Breast epithelium (tissue), 3 donors: Measurements from ENCODE around the gene LUZP1.

Source experiments
- POLR2AphosphoS5 ChIP-seq, 3 donors: sonication (generic); formaldehyde crosslinking; IDR thresholded peaks; one replicate each; pipeline ENCODE4 v1.6.1; 2017; ENCODE audit warnings: antibody characterized with exemption in 3 of 3
- TF ChIP-seq, protein P1 (sequence below), 3 donors: fragments of 450-650 bp; IDR thresholded peaks; one replicate each; pipeline ENCODE4 v1.5.1; 2016 to 2017; ENCODE audit warnings: antibody characterized with exemption in 3 of 3, mild to moderate bottlenecking in 3 of 3, moderate library complexity in 3 of 3

DNA sequence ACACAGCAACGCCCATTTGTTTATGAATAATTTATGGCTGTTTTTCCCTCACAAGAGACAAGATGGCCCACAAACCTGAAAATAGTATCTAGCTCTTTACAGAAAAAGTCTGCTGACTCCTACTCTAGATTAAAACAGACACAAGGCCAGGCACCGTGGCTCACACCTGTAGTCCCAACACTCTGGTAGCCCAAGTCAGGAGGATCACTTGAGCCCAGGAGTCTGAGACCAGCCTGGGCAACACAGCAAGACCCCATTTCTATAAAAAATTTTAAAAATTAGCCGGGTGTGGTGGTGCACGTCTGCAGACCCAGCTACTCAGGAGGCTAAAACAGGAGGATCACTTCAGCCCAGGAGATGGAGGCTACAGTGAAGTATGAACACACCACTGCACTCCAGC, 34.6 kb downstream of the LUZP1 start:
- TF ChIP-seq, protein P1, sequence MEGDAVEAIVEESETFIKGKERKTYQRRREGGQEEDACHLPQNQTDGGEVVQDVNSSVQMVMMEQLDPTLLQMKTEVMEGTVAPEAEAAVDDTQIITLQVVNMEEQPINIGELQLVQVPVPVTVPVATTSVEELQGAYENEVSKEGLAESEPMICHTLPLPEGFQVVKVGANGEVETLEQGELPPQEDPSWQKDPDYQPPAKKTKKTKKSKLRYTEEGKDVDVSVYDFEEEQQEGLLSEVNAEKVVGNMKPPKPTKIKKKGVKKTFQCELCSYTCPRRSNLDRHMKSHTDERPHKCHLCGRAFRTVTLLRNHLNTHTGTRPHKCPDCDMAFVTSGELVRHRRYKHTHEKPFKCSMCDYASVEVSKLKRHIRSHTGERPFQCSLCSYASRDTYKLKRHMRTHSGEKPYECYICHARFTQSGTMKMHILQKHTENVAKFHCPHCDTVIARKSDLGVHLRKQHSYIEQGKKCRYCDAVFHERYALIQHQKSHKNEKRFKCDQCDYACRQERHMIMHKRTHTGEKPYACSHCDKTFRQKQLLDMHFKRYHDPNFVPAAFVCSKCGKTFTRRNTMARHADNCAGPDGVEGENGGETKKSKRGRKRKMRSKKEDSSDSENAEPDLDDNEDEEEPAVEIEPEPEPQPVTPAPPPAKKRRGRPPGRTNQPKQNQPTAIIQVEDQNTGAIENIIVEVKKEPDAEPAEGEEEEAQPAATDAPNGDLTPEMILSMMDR (IDR thresholded peaks at IDR 0.05): no peak
- TF ChIP-seq POLR2AphosphoS5 (IDR thresholded peaks at IDR 0.05): no peak
